ENCODE data around the gene CBLB.

DNA sequence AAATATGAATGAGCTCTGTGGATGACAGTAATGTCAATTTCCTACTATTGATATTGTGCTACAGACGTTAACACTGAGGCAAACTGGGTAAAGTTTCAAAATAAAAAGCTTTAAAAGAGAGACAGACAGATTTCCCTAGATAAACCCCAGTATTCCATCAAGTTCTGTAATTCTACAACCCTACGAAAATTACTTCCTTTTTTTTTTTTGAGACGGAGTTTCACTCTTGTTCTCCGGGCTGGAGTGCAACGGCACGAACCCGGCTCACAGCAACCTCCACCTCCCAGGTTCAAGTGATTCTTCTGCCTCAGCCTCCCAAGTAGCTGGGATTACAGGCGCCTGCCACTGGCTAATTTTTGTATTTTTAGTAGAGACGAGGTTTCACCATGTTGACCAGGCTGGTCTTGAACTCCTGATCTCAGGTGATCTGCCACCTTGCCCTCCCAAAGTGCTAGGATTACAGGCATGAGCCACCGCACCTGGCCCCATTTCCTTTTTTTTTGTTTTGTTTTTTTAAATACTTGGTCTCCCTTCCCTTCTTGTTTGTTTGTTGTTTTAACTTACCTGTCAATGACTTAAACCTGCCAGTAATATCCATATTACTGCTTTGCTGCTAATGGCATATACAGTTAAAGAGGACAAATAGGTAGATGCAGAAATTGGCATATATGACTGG is 57.2 kb downstream of the CBLB start:
- TF ChIP-seq, protein P1, sequence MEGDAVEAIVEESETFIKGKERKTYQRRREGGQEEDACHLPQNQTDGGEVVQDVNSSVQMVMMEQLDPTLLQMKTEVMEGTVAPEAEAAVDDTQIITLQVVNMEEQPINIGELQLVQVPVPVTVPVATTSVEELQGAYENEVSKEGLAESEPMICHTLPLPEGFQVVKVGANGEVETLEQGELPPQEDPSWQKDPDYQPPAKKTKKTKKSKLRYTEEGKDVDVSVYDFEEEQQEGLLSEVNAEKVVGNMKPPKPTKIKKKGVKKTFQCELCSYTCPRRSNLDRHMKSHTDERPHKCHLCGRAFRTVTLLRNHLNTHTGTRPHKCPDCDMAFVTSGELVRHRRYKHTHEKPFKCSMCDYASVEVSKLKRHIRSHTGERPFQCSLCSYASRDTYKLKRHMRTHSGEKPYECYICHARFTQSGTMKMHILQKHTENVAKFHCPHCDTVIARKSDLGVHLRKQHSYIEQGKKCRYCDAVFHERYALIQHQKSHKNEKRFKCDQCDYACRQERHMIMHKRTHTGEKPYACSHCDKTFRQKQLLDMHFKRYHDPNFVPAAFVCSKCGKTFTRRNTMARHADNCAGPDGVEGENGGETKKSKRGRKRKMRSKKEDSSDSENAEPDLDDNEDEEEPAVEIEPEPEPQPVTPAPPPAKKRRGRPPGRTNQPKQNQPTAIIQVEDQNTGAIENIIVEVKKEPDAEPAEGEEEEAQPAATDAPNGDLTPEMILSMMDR (IDR thresholded peaks at IDR 0.05) = no peak
- TF ChIP-seq TCF7L2 (IDR thresholded peaks at IDR 0.05; ENCODE audit: low read depth, low read length) = no peak
